Natural killer cell treated with Interleukin-12 subunit alpha and Interleukin-12 subunit beta and Interleukin-15 and Interleukin-18, amount 100 ng/mL, for 72 hours (primary cell): Measurements from ENCODE around the gene MSI2. TPM values are rescaled to one million over a fixed set of nuclear protein-coding genes. Genes with fewer than 3 reads are reported as not detected.

Experiments used
- ATAC-seq, 2 donors: fragments of 150-1000 bp; cut with Tn5 transposase in 1 of 2; sonication (Bioruptor Pico), chemical (Tn5 transposase) in 1 of 2; 2 replicates each; pipeline ENCODE4 v1.10.0; 2021
- DNase-seq: peaks from one replicate; pipeline ENCODE4 v3.0.0; 2022; ENCODE audit warnings: low spot score
- H3K27ac Mint-ChIP-seq, 2 donors: 1 replicate in 1 of 2; 2 replicates in 1 of 2; pipeline ENCODE4 v1.8.0; 2022; ENCODE audit warnings: mixed read lengths in 2 of 2, mild to moderate bottlenecking in 1 of 2, moderate library complexity in 1 of 2
- H3K27me3 Mint-ChIP-seq, 2 donors: 1 replicate in 1 of 2; 2 replicates in 1 of 2; pipeline ENCODE4 v1.8.0; 2022; ENCODE audit warnings: mixed read lengths in 2 of 2
- H3K36me3 Mint-ChIP-seq: one replicate; pipeline ENCODE4 v1.8.0; 2022; ENCODE audit warnings: mixed read lengths
- H3K4me1 Mint-ChIP-seq, 2 donors: 1 replicate in 1 of 2; 2 replicates in 1 of 2; pipeline ENCODE4 v1.8.0; 2022; ENCODE audit warnings: low read depth in 2 of 2, mixed read lengths in 2 of 2, mild to moderate bottlenecking in 1 of 2
- H3K4me3 Mint-ChIP-seq: one replicate; pipeline ENCODE4 v1.8.0; 2022; ENCODE audit warnings: mixed read lengths
- H3K9me3 Mint-ChIP-seq: 2 replicates; pipeline ENCODE4 v1.8.0; 2022; ENCODE audit warnings: mixed read lengths
- total RNA-seq, 2 donors: library from RNA; stranded (reverse); gene quantifications; one replicate each; pipeline ENCODE4 v1.2.3, GENCODE V29; 2022

Gene MSI2
- total RNA-seq, 2 donors from 2014 or later, result 51.3 to 126 TPM

- peaks cover 58% of the 10 kb centered on the region in 2 donors for H3K4me1 Mint-ChIP-seq
- no peaks in the 10 kb centered on the region for H3K27me3 Mint-ChIP-seq
- ATAC-seq (no peak), DNase-seq (no peak)
- no peak overlapping the region for H3K4me3 Mint-ChIP-seq
- no peak overlapping the region for H3K27ac Mint-ChIP-seq
- H3K9me3 Mint-ChIP-seq, result no peaks in the 10 kb centered on the region
- no peaks in the 10 kb centered on the region for H3K36me3 Mint-ChIP-seq
Observed at GRCh38 chr17:57283203-57283971, 27.1 kb downstream of the MSI2 start.

GRCh38 chr17:57284583-57284982 is 28.3 kb downstream of the MSI2 start:
- peaks cover 57 to 58% of the 10 kb centered on the region in 2 donors for H3K4me1 Mint-ChIP-seq

GRCh38 chr17:57284984-57285646 is 28.8 kb downstream of the MSI2 start:
- Mint-ChIP-seq H3K9me3 (no peaks in the 10 kb centered on the region), H3K4me1 (peaks cover 51 to 54% of the 10 kb centered on the region in 2 donors), H3K36me3 (no peaks in the 10 kb centered on the region), H3K27me3 (no peaks in the 10 kb centered on the region), H3K4me3 (peak overlapping the region; percentile 25), H3K27ac (peak overlapping the region; percentile 40 to 67)
- ATAC-seq (peak; percentile 50 to 52), DNase-seq (peak; percentile 62)

More at GRCh38 chr17:57284583-57284982, 28.3 kb downstream of the MSI2 start:
- Mint-ChIP-seq H3K9me3 (no peaks in the 10 kb centered on the region), H3K4me3 (peak overlapping the region; percentile 25), H3K36me3 (no peaks in the 10 kb centered on the region), H3K27ac (peak overlapping the region; percentile 40 to 67), H3K27me3 (no peaks in the 10 kb centered on the region)
- ATAC-seq (no peak), DNase-seq (no peak)

- H3K27ac Mint-ChIP-seq, result peak overlapping the region; percentile 40 to 78
- H3K36me3 Mint-ChIP-seq, result no peaks in the 10 kb centered on the region
- peak overlapping the region; percentile 25 for H3K4me3 Mint-ChIP-seq
- no peaks in the 10 kb centered on the region for H3K27me3 Mint-ChIP-seq
- no peaks in the 10 kb centered on the region for H3K9me3 Mint-ChIP-seq
- ATAC-seq, result no peak
- no peak for DNase-seq
- H3K4me1 Mint-ChIP-seq, result peaks cover 49 to 52% of the 10 kb centered on the region in 2 donors
Observed at GRCh38 chr17:57285701-57286100, 29.4 kb downstream of the MSI2 start.

GRCh38 chr17:57286399-57287105 is 30.2 kb downstream of the MSI2 start:
- no peak for DNase-seq
- Mint-ChIP-seq H3K27me3 (no peaks in the 10 kb centered on the region), H3K36me3 (no peaks in the 10 kb centered on the region), H3K4me1 (peaks cover 44 to 46% of the 10 kb centered on the region in 2 donors), H3K9me3 (no peaks in the 10 kb centered on the region), H3K4me3 (peak overlapping the region; percentile 25), H3K27ac (peak overlapping the region; percentile 40 to 78)
- ATAC-seq, result no peak

- no peaks in the 10 kb centered on the region for H3K36me3 Mint-ChIP-seq
Observed at GRCh38 chr17:57288040-57288772, 31.9 kb downstream of the MSI2 start.

GRCh38 chr17:57288773-57289121 is 32.4 kb downstream of the MSI2 start:
- H3K4me3 Mint-ChIP-seq, result no peak overlapping the region
- H3K27me3 Mint-ChIP-seq, result no peaks in the 10 kb centered on the region
- no peaks in the 10 kb centered on the region for H3K9me3 Mint-ChIP-seq
- ATAC-seq, result no peak
- peaks cover 28 to 31% of the 10 kb centered on the region in 2 donors for H3K4me1 Mint-ChIP-seq
- no peak for DNase-seq
- H3K27ac Mint-ChIP-seq, result no peak overlapping the region
- H3K36me3 Mint-ChIP-seq, result no peaks in the 10 kb centered on the region

More at GRCh38 chr17:57288040-57288772, 31.9 kb downstream of the MSI2 start:
- ATAC-seq (no peak), DNase-seq (no peak)
- Mint-ChIP-seq H3K9me3 (no peaks in the 10 kb centered on the region), H3K4me1 (peaks cover 33 to 35% of the 10 kb centered on the region in 2 donors), H3K4me3 (no peak overlapping the region), H3K27ac (no peak overlapping the region), H3K27me3 (no peaks in the 10 kb centered on the region)

GRCh38 chr17:57289130-57289529 is 32.8 kb downstream of the MSI2 start:
- ATAC-seq (no peak), DNase-seq (no peak)
- no peak overlapping the region for H3K27ac Mint-ChIP-seq
- H3K4me1 Mint-ChIP-seq, result peaks cover 29 to 31% of the 10 kb centered on the region in 2 donors
- no peak overlapping the region for H3K4me3 Mint-ChIP-seq
- H3K9me3 Mint-ChIP-seq, result no peaks in the 10 kb centered on the region
- H3K36me3 Mint-ChIP-seq, result no peaks in the 10 kb centered on the region
- H3K27me3 Mint-ChIP-seq, result no peaks in the 10 kb centered on the region

GRCh38 chr17:57289613-57290012 is 33.3 kb downstream of the MSI2 start:
- Mint-ChIP-seq H3K36me3 (no peaks in the 10 kb centered on the region), H3K27ac (no peak overlapping the region), H3K4me1 (peaks cover 26 to 30% of the 10 kb centered on the region in 2 donors), H3K4me3 (no peak overlapping the region), H3K9me3 (no peaks in the 10 kb centered on the region), H3K27me3 (no peaks in the 10 kb centered on the region)
- ATAC-seq (no peak), DNase-seq (no peak)

GRCh38 chr17:57290981-57291380 is 34.7 kb downstream of the MSI2 start:
- Mint-ChIP-seq H3K36me3 (no peaks in the 10 kb centered on the region), H3K4me3 (no peak overlapping the region)

GRCh38 chr17:57292091-57292490 is 35.8 kb downstream of the MSI2 start:
- H3K9me3 Mint-ChIP-seq, result no peaks in the 10 kb centered on the region
- no peak for ATAC-seq
- peaks cover 11 to 18% of the 10 kb centered on the region in 2 donors for H3K4me1 Mint-ChIP-seq
- no peak overlapping the region for H3K4me3 Mint-ChIP-seq
- no peak for DNase-seq
- H3K27ac Mint-ChIP-seq, result no peak overlapping the region
- H3K27me3 Mint-ChIP-seq, result no peaks in the 10 kb centered on the region
- no peaks in the 10 kb centered on the region for H3K36me3 Mint-ChIP-seq

More at GRCh38 chr17:57290981-57291380, 34.7 kb downstream of the MSI2 start:
- Mint-ChIP-seq H3K4me1 (peaks cover 15 to 22% of the 10 kb centered on the region in 2 donors), H3K27ac (no peak overlapping the region), H3K9me3 (no peaks in the 10 kb centered on the region), H3K27me3 (no peaks in the 10 kb centered on the region)
- ATAC-seq (no peak), DNase-seq (no peak)

- no peak for ATAC-seq
- no peak for DNase-seq
- Mint-ChIP-seq H3K27ac (no peak overlapping the region), H3K4me1 (peaks cover 4 to 12% of the 10 kb centered on the region in 2 donors), H3K9me3 (no peaks in the 10 kb centered on the region), H3K36me3 (peaks cover 6% of the 10 kb centered on the region), H3K27me3 (no peaks in the 10 kb centered on the region), H3K4me3 (no peak overlapping the region)
Observed at GRCh38 chr17:57293077-57293476, 36.8 kb downstream of the MSI2 start.

- no peaks in the 10 kb centered on the region for H3K9me3 Mint-ChIP-seq
- peaks cover 4 to 12% of the 10 kb centered on the region in 2 donors for H3K4me1 Mint-ChIP-seq
- H3K27me3 Mint-ChIP-seq, result no peaks in the 10 kb centered on the region
- no peak overlapping the region for H3K4me3 Mint-ChIP-seq
- H3K36me3 Mint-ChIP-seq, result peaks cover 8% of the 10 kb centered on the region
- DNase-seq, result no peak
- ATAC-seq, result no peak
- no peak overlapping the region for H3K27ac Mint-ChIP-seq
Observed at GRCh38 chr17:57294101-57294500, 37.8 kb downstream of the MSI2 start.
